Thyroid gland (tissue), 4 donors: ENCODE measurements around the gene KLF13.

Experiments
- CTCF ChIP-seq, 6 experiments: fragments of 200-600 bp in 3 of 6; fragments of 450-650 bp in 3 of 6; sonication (generic) in 3 of 6; IDR thresholded peaks; one replicate each; pipeline ENCODE4 v1.5.1; 2016 to 2019; ENCODE audit warnings: antibody characterized with exemption in 6 of 6, mild to moderate bottlenecking in 2 of 6, inconsistent platforms in 1 of 6, moderate library complexity in 1 of 6
- POLR2A ChIP-seq, 2 donors: fragments of 450-650 bp; IDR thresholded peaks; one replicate each; pipeline ENCODE4 v1.6.1; 2017; ENCODE audit warnings: antibody characterized with exemption in 2 of 2, mild to moderate bottlenecking in 2 of 2, moderate library complexity in 1 of 2

GRCh38 chr15:31300208-31300661 is 26.4 kb upstream of the KLF13 start:
- TF ChIP-seq POLR2A (IDR thresholded peaks at IDR 0.05) (no peak), CTCF (IDR thresholded peaks at IDR 0.05) (no peak)
